ENCODE results near the gene PLXNB2. TPM values are rescaled to one million over a fixed set of nuclear protein-coding genes. Genes with fewer than 3 reads are reported as not detected.

Gene PLXNB2
- total and polyA plus RNA-seq, 2 donors from 2014 or later = 128 to 383 TPM

- TF ChIP-seq, protein P1, sequence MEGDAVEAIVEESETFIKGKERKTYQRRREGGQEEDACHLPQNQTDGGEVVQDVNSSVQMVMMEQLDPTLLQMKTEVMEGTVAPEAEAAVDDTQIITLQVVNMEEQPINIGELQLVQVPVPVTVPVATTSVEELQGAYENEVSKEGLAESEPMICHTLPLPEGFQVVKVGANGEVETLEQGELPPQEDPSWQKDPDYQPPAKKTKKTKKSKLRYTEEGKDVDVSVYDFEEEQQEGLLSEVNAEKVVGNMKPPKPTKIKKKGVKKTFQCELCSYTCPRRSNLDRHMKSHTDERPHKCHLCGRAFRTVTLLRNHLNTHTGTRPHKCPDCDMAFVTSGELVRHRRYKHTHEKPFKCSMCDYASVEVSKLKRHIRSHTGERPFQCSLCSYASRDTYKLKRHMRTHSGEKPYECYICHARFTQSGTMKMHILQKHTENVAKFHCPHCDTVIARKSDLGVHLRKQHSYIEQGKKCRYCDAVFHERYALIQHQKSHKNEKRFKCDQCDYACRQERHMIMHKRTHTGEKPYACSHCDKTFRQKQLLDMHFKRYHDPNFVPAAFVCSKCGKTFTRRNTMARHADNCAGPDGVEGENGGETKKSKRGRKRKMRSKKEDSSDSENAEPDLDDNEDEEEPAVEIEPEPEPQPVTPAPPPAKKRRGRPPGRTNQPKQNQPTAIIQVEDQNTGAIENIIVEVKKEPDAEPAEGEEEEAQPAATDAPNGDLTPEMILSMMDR (IDR thresholded peaks at IDR 0.05; ENCODE audit: borderline replicate concordance, extremely low read depth, insufficient read depth) = no peak
- no peaks in the 10 kb centered on the region for H3K9me3 ChIP-seq (ENCODE audit: control insufficient read depth in 2 of 3, insufficient read depth in 1 of 3, low read length in 3 of 3)
- H3K36me3 ChIP-seq (ENCODE audit: control insufficient read depth in 2 of 3, insufficient read depth in 3 of 3, low read length in 3 of 3) = no peaks in the 10 kb centered on the region
- H3K4me1 ChIP-seq (ENCODE audit: control insufficient read depth in 2 of 3, insufficient read depth in 2 of 3, low read depth in 1 of 3, low read length in 3 of 3) = peaks cover 0 to 84% (median 55%) of the 10 kb centered on the region in 3 donors
- no peaks in the 10 kb centered on the region for H3K27me3 ChIP-seq (ENCODE audit: control insufficient read depth, insufficient read depth, low read length)
- intact Hi-C loops (cut with DNase I) = no loop called here
- peak overlapping the region in 1 of 3 donors; percentile 46 for H3K9ac ChIP-seq (ENCODE audit: low read length in 3 of 3)
- peak overlapping the region in 1 of 2 donors; percentile 63 for H3K27ac ChIP-seq (ENCODE audit: low read depth in 2 of 2, low read length in 2 of 2)
- DNase-seq = no peak
- no peak for FAIRE-seq
- no peak overlapping the region for H3K4me3 ChIP-seq (ENCODE audit: low read length in 3 of 3)
These were observed 6.7 kb downstream of the PLXNB2 start for GRCh38 chr22:50300620-50301257.

DNA sequence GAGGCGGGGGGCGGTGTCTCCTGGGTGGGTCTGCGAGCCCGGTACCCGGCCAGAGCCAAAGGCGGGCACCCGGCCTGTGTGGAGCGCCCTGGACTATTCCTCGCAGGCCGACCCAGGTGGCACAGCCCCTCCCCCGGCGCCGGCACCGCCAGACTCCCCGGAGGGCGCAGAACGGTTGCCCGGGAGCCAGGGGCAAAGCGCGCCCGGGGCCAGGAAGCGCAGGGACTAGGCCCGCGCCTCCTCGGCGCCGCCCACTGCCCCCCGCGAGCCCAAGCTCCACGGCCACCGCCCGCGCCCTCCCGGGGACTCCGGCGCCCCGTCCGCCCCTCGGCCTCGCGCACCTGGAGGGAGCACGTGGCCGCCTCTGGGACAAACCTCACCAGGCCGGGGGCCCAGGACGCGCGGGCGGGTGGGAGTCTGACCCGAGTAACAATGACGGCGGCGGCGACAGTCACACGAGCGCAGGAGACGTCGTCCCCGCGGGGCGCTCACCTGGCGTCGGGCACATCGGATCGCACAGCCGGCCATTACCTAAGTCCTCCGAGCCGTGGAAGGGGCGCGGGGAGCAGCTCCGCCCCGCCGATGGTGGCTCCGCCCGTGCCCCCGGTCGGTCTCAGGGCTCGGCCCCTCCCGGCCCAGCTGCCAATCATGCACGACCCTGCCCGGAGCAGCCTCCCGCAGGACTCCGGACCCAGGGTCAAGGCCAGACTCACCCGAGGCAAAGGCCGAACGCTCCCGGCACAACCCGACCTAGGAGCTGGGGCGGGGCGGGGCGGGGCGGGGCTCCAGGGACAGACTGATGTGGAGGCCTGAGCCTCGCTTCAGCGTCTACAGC, 7.4 kb downstream of the PLXNB2 start:
- TF ChIP-seq, protein P1 (IDR thresholded peaks at IDR 0.05; ENCODE audit: borderline replicate concordance, extremely low read depth, insufficient read depth) = no peak
- Histone ChIP-seq H3K4me1 (ENCODE audit: control insufficient read depth in 2 of 3, insufficient read depth in 2 of 3, low read depth in 1 of 3, low read length in 3 of 3) (peaks cover 0 to 83% (median 55%) of the 10 kb centered on the region in 3 donors), H3K4me3 (ENCODE audit: low read length in 3 of 3) (peak overlapping the region in 1 of 3 donors; percentile 32), H3K36me3 (ENCODE audit: control insufficient read depth in 2 of 3, insufficient read depth in 3 of 3, low read length in 3 of 3) (no peaks in the 10 kb centered on the region), H3K9me3 (ENCODE audit: control insufficient read depth in 2 of 3, insufficient read depth in 1 of 3, low read length in 3 of 3) (no peaks in the 10 kb centered on the region), H3K9ac (ENCODE audit: low read length in 3 of 3) (no peak overlapping the region), H3K27ac (ENCODE audit: low read depth in 2 of 2, low read length in 2 of 2) (peak overlapping the region; percentile 47 to 67), H3K27me3 (ENCODE audit: control insufficient read depth, insufficient read depth, low read length) (no peaks in the 10 kb centered on the region)
- DNase-seq = no peak
- intact Hi-C loops (cut with DNase I) = no loop called here
- no peak for FAIRE-seq

- FAIRE-seq (no peak), DNase-seq (peak in 1 of 5 donors; percentile 70)
- peak overlapping the region in 1 of 3 donors; percentile 51 for H3K9ac ChIP-seq (ENCODE audit: low read length in 3 of 3)
- no peaks in the 10 kb centered on the region for H3K27me3 ChIP-seq (ENCODE audit: control insufficient read depth, insufficient read depth, low read length)
- intact Hi-C loops (cut with DNase I) = no loop called here
- peaks cover 0 to 4% (median 0%) of the 10 kb centered on the region in 3 donors for H3K36me3 ChIP-seq (ENCODE audit: control insufficient read depth in 2 of 3, insufficient read depth in 3 of 3, low read length in 3 of 3)
- peaks cover 0 to 83% (median 57%) of the 10 kb centered on the region in 3 donors for H3K4me1 ChIP-seq (ENCODE audit: control insufficient read depth in 2 of 3, insufficient read depth in 2 of 3, low read depth in 1 of 3, low read length in 3 of 3)
- H3K9me3 ChIP-seq (ENCODE audit: control insufficient read depth in 2 of 3, insufficient read depth in 1 of 3, low read length in 3 of 3) = no peaks in the 10 kb centered on the region
- TF ChIP-seq, protein P1 (IDR thresholded peaks at IDR 0.05; ENCODE audit: borderline replicate concordance, extremely low read depth, insufficient read depth) = no peak
- H3K27ac ChIP-seq (ENCODE audit: low read depth in 2 of 2, low read length in 2 of 2) = peak overlapping the region; percentile 57 to 80
- H3K4me3 ChIP-seq (ENCODE audit: low read length in 3 of 3) = peak overlapping the region in 1 of 3 donors; percentile 43
These were observed 8.3 kb downstream of the PLXNB2 start for GRCh38 chr22:50298937-50299784.

All from kidney (tissue), 14 donors.